GM18498 (cell line): ENCODE results near the gene ZNF407.
"Not testable (repeated sequence)": the region's sequence is repeated elsewhere in the genome, so short reads cannot be mapped to it uniquely, and the experiment has no call there.

Source experiments
- ATAC-seq: cut with Tn5 transposase; IDR thresholded peaks from one replicate; pipeline ENCODE4 v1.9.1; 2021; ENCODE audit warnings: mild to moderate bottlenecking, moderate library complexity; ENCODE audit not compliant: unreplicated experiment

Gene ZNF407

GRCh38 chr18:75081486-75081885 is 483.8 kb downstream of the ZNF407 start:
- ATAC-seq: no peak

- ATAC-seq: no peak
Observed at GRCh38 chr18:75083131-75083530, 485.5 kb downstream of the ZNF407 start.

GRCh38 chr18:75083761-75084160 is 486.1 kb downstream of the ZNF407 start:
- ATAC-seq: no peak

- not testable (repeated sequence) for ATAC-seq
Observed at GRCh38 chr18:75085676-75086075, 488.0 kb downstream of the ZNF407 start.

GRCh38 chr18:75086494-75087034 is 488.9 kb downstream of the ZNF407 start:
- ATAC-seq: no peak

- no peak for ATAC-seq
Observed at GRCh38 chr18:75087119-75088020, 489.7 kb downstream of the ZNF407 start.

- no peak for ATAC-seq
Observed at GRCh38 chr18:75088021-75088506, 490.4 kb downstream of the ZNF407 start.

GRCh38 chr18:75088622-75089211 is 491.0 kb downstream of the ZNF407 start:
- ATAC-seq: no peak

GRCh38 chr18:75089748-75090327 is 492.2 kb downstream of the ZNF407 start:
- ATAC-seq: no peak

GRCh38 chr18:75090336-75090735 is 492.7 kb downstream of the ZNF407 start:
- no peak for ATAC-seq

GRCh38 chr18:75097491-75098225 is 500.0 kb downstream of the ZNF407 start:
- no peak for ATAC-seq

- no peak for ATAC-seq
Observed at GRCh38 chr18:75100832-75101630, 503.4 kb downstream of the ZNF407 start.

GRCh38 chr18:75101916-75102315 is 504.2 kb downstream of the ZNF407 start:
- no peak for ATAC-seq

- not testable (repeated sequence) for ATAC-seq
Observed at GRCh38 chr18:75104029-75104428, 506.4 kb downstream of the ZNF407 start.

GRCh38 chr18:75104483-75104882 is 506.8 kb downstream of the ZNF407 start:
- no peak for ATAC-seq

- no peak for ATAC-seq
Observed at GRCh38 chr18:75105551-75106254, 508.0 kb downstream of the ZNF407 start.

- no peak for ATAC-seq
Observed at GRCh38 chr18:75106746-75107145, 509.1 kb downstream of the ZNF407 start.

GRCh38 chr18:75107196-75107930 is 509.7 kb downstream of the ZNF407 start:
- ATAC-seq: no peak

GRCh38 chr18:75107931-75108276 is 510.2 kb downstream of the ZNF407 start:
- ATAC-seq: no peak
